Measurements from ENCODE around the gene ZNF681.

ZNF681 gene

GRCh38 chr19:23799321-23799720, 40.6 kb upstream of the ZNF681 start:
- H3K4me3 ChIP-seq (ENCODE audit: low read depth, low read length), result no peak overlapping the region
- no peak for DNase-seq (ENCODE audit: low read depth, low spot score)
- POLR2A ChIA-PET, result no interaction called here

GRCh38 chr19:23795462-23795861, 36.8 kb upstream of the ZNF681 start:
- TF ChIP-seq, protein P1, sequence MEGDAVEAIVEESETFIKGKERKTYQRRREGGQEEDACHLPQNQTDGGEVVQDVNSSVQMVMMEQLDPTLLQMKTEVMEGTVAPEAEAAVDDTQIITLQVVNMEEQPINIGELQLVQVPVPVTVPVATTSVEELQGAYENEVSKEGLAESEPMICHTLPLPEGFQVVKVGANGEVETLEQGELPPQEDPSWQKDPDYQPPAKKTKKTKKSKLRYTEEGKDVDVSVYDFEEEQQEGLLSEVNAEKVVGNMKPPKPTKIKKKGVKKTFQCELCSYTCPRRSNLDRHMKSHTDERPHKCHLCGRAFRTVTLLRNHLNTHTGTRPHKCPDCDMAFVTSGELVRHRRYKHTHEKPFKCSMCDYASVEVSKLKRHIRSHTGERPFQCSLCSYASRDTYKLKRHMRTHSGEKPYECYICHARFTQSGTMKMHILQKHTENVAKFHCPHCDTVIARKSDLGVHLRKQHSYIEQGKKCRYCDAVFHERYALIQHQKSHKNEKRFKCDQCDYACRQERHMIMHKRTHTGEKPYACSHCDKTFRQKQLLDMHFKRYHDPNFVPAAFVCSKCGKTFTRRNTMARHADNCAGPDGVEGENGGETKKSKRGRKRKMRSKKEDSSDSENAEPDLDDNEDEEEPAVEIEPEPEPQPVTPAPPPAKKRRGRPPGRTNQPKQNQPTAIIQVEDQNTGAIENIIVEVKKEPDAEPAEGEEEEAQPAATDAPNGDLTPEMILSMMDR (IDR thresholded peaks at IDR 0.05; ENCODE audit: insufficient read depth, low read length, missing control alignments), result no peak
- ChIA-PET POLR2A (no interaction called here), CTCF (no interaction called here)
- DNase-seq (ENCODE audit: low read depth, low spot score), result no peak
- H3K4me3 ChIP-seq (ENCODE audit: low read depth, low read length), result no peak overlapping the region

More at GRCh38 chr19:23799321-23799720, 40.6 kb upstream of the ZNF681 start:
- TF ChIP-seq, protein P1 (IDR thresholded peaks at IDR 0.05; ENCODE audit: insufficient read depth, low read length, missing control alignments), result no peak
- CTCF ChIA-PET, result no interaction called here

- H3K4me3 ChIP-seq (ENCODE audit: low read depth, low read length), result no peak overlapping the region
- POLR2A ChIA-PET, result interaction anchor here (0.7 kb wide), 1 partner anchor 106 kb away, joined by 3 read pairs; the partner anchor contains the start of gene ZNF675
- TF ChIP-seq, protein P1 (IDR thresholded peaks at IDR 0.05; ENCODE audit: insufficient read depth, low read length, missing control alignments), result no peak
- DNase-seq (ENCODE audit: low read depth, low spot score), result no peak
- CTCF ChIA-PET, result no interaction called here
These were observed 34.1 kb upstream of the ZNF681 start for GRCh38 chr19:23792784-23793183.

GRCh38 chr19:23790641-23791488, 32.2 kb upstream of the ZNF681 start:
- TF ChIP-seq, protein P1 (IDR thresholded peaks at IDR 0.05; ENCODE audit: insufficient read depth, low read length, missing control alignments), result no peak
- POLR2A ChIA-PET, result no interaction called here
- DNase-seq (ENCODE audit: low read depth, low spot score), result no peak
- CTCF ChIA-PET, result no interaction called here
- no peak overlapping the region for H3K4me3 ChIP-seq (ENCODE audit: low read depth, low read length)

DNA sequence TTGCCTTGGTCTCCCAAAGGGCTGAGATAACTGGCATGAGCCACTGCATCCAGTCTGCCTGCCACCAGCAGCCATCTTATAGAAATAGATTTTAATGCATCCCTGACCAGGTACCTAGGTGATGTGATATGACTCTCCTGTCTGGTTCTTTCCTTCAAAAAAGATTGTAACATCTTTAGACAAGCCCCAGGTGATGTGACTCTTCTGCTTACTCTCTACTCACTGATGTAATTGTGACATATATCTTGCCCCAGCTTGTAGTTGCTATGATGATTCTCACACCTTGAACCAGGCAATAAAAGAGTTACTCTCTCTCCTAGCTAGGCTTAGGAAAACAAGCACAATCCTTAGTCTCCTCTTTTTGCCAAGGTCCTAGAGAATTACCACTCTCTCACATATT, 30.6 kb upstream of the ZNF681 start:
- no peak for DNase-seq (ENCODE audit: low read depth, low spot score)
- TF ChIP-seq, protein P1 (IDR thresholded peaks at IDR 0.05; ENCODE audit: insufficient read depth, low read length, missing control alignments), result no peak
- no peak overlapping the region for H3K4me3 ChIP-seq (ENCODE audit: low read depth, low read length)
- ChIA-PET POLR2A (no interaction called here), CTCF (no interaction called here)

DNA sequence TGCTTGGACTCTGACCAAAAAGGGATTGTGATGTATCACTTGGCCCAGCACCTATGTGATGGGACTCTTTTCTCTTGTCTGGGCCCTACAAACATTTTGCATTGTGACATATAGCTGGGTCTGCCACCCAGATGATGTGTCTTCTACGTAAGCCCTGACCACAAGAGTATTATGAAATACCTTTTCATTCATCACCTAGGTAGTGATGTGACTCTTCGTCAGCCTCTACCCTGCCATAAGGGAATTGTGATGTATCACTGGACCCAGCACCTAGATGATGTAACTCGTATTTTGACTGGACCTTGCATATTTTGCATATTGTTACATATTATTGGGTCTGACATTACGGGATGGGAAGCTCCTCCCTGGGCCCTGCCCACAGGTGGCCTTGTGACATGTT, 29.7 kb upstream of the ZNF681 start:
- ChIA-PET CTCF (no interaction called here), POLR2A (no interaction called here)
- no peak for DNase-seq (ENCODE audit: low read depth, low spot score)
- no peak overlapping the region for H3K4me3 ChIP-seq (ENCODE audit: low read depth, low read length)
- TF ChIP-seq, protein P1 (IDR thresholded peaks at IDR 0.05; ENCODE audit: insufficient read depth, low read length, missing control alignments), result no peak
